Natural killer cell (primary cell): ENCODE data around the gene CIAO2B. TPM values are rescaled to one million over a fixed set of nuclear protein-coding genes. Genes with fewer than 3 reads are reported as not detected.

Experiments used
- ATAC-seq, 3 donors: fragments of 150-1000 bp in 2 of 3; fragments of 200-7000 bp in 1 of 3; cut with Tn5 transposase; 1 replicate in 1 of 3; 2 replicates in 2 of 3; pipeline ENCODE4 v1.10.0; 2021; ENCODE audit warnings: mild to moderate bottlenecking in 2 of 3, moderate library complexity in 2 of 3
- DNase-seq, 2 donors: peaks; one replicate each; pipeline versions ENCODE4 v3.0.0 to v3.0.0-alpha.2; 2013 to 2021; ENCODE audit warnings: mixed read lengths in 1 of 2
- H3K27ac ChIP-seq: one replicate; pipeline ENCODE4 v1.5.1; 2013; ENCODE audit warnings: mild to moderate bottlenecking, low read length
- H3K27me3 ChIP-seq: one replicate; pipeline ENCODE4 v1.6.1; 2013; ENCODE audit warnings: low read length; ENCODE audit not compliant: control insufficient read depth, insufficient read depth
- H3K36me3 ChIP-seq: one replicate; pipeline ENCODE4 v1.6.1; 2013; ENCODE audit warnings: low read length; ENCODE audit not compliant: control insufficient read depth, insufficient read depth
- H3K4me1 ChIP-seq: one replicate; pipeline ENCODE4 v1.6.1; 2013; ENCODE audit warnings: low read length; ENCODE audit not compliant: control insufficient read depth, insufficient read depth
- H3K4me3 ChIP-seq: one replicate; pipeline ENCODE4 v1.5.1; 2013; ENCODE audit warnings: low read length
- H3K9me3 ChIP-seq: one replicate; pipeline ENCODE4 v1.6.1; 2013; ENCODE audit warnings: low read length; ENCODE audit not compliant: control insufficient read depth, insufficient read depth
- H3K27ac Mint-ChIP-seq, 2 donors: one replicate each; pipeline ENCODE4 v1.8.0; 2022; ENCODE audit warnings: mild to moderate bottlenecking in 2 of 2, mixed read lengths in 2 of 2, moderate library complexity in 1 of 2
- H3K27me3 Mint-ChIP-seq, 2 donors: one replicate each; pipeline ENCODE4 v1.8.0; 2022; ENCODE audit warnings: low read depth in 2 of 2, mixed read lengths in 2 of 2
- H3K36me3 Mint-ChIP-seq: one replicate; pipeline ENCODE4 v1.8.0; 2022; ENCODE audit warnings: mixed read lengths
- H3K4me1 Mint-ChIP-seq, 2 donors: one replicate each; pipeline ENCODE4 v1.8.0; 2022; ENCODE audit warnings: mixed read lengths in 2 of 2
- H3K4me3 Mint-ChIP-seq: one replicate; pipeline ENCODE4 v1.8.0; 2022; ENCODE audit warnings: mild to moderate bottlenecking, moderate library complexity, mixed read lengths
- H3K9me3 Mint-ChIP-seq, 2 donors: one replicate each; pipeline ENCODE4 v1.8.0; 2022; ENCODE audit warnings: mixed read lengths in 2 of 2
- CTCF ChIP-seq: fragments of 200-600 bp; IDR thresholded peaks from one replicate; pipeline ENCODE4 v1.8.0; 2022; ENCODE audit warnings: antibody characterized with exemption
- WGBS: methylation state at CpG from one replicate; pipeline ENCODE4 v1.1.7; 2013; ENCODE audit warnings: missing lambda C conversion rate; ENCODE audit not compliant: insufficient coverage; 5-methylcytosine and 5-hydroxymethylcytosine counted together
- intact Hi-C: fragments of 100-400 bp; cut with micrococcal nuclease; formaldehyde crosslinking; loops from one replicate; pipeline ENCODE4 v1.14.2; 2022
- total RNA-seq, 4 donors: library from RNA; stranded (reverse); fragments of 120-200 nt in 1 of 4; gene quantifications; one replicate each; pipeline versions ENCODE4 v1.2.3 to v1.2.4, GENCODE V29; 2013 to 2022

The CIAO2B gene
- total RNA-seq, 3 donors from 2014 or later (not counting 1 experiment from before 2014, with no cell fraction given): 57.2 to 62.8 (median 60.0) TPM

- no peaks in the 10 kb centered on the region for H3K36me3 Mint-ChIP-seq
- intact Hi-C loops: loop anchor here (2.0 kb wide), 1 partner anchor 34 kb away; no protein-coding TSS in a partner anchor
- peak overlapping the region in 1 of 2 donors; percentile 18 for H3K27ac Mint-ChIP-seq
- Histone ChIP-seq H3K36me3 (peaks cover 2% of the 10 kb centered on the region), H3K4me1 (peaks cover 31% of the 10 kb centered on the region), H3K4me3 (no peak overlapping the region), H3K9me3 (no peaks in the 10 kb centered on the region), H3K27ac (no peak overlapping the region), H3K27me3 (peaks cover 16% of the 10 kb centered on the region)
- WGBS: 90% methylated on average over 10 of the region's 10 CpGs
- TF ChIP-seq CTCF: peak; percentile 15
- H3K4me1 Mint-ChIP-seq: peaks cover 23 to 32% of the 10 kb centered on the region in 2 donors
- H3K27me3 Mint-ChIP-seq: peaks cover 3 to 12% of the 10 kb centered on the region in 2 donors
- peak in 1 of 3 donors; percentile 19 for ATAC-seq
- DNase-seq: peak in 1 of 2 donors; percentile 50
- no peak overlapping the region for H3K4me3 Mint-ChIP-seq
- no peaks in the 10 kb centered on the region for H3K9me3 Mint-ChIP-seq
Observed at GRCh38 chr16:66928702-66929388, 5.4 kb downstream of the CIAO2B start.

- Histone ChIP-seq H3K4me1 (peaks cover 24% of the 10 kb centered on the region), H3K9me3 (no peaks in the 10 kb centered on the region), H3K36me3 (peaks cover 2% of the 10 kb centered on the region), H3K27ac (no peak overlapping the region), H3K4me3 (no peak overlapping the region), H3K27me3 (peaks cover 17% of the 10 kb centered on the region)
- no peak overlapping the region for H3K4me3 Mint-ChIP-seq
- H3K27me3 Mint-ChIP-seq: peaks cover 10 to 20% of the 10 kb centered on the region in 2 donors
- peak overlapping the region; percentile 18 to 37 for H3K27ac Mint-ChIP-seq
- no peaks in the 10 kb centered on the region for H3K36me3 Mint-ChIP-seq
- H3K9me3 Mint-ChIP-seq: no peaks in the 10 kb centered on the region
- WGBS: 86% methylated on average over 8 of the region's 8 CpGs
- intact Hi-C loops: loop anchor here (2.0 kb wide), 1 partner anchor 33 kb away; no protein-coding TSS in a partner anchor
- DNase-seq (no peak), ATAC-seq (no peak)
- H3K4me1 Mint-ChIP-seq: peaks cover 16 to 28% of the 10 kb centered on the region in 2 donors
- no peak for TF ChIP-seq CTCF
Observed at GRCh38 chr16:66927918-66928649, 6.1 kb downstream of the CIAO2B start.

- Mint-ChIP-seq H3K4me1 (peaks cover 5 to 18% of the 10 kb centered on the region in 2 donors), H3K9me3 (no peaks in the 10 kb centered on the region), H3K27me3 (peaks cover 10 to 22% of the 10 kb centered on the region in 2 donors), H3K27ac (no peak overlapping the region), H3K4me3 (no peak overlapping the region), H3K36me3 (no peaks in the 10 kb centered on the region)
- Histone ChIP-seq H3K27ac (no peak overlapping the region), H3K9me3 (no peaks in the 10 kb centered on the region), H3K4me1 (peaks cover 13% of the 10 kb centered on the region), H3K4me3 (no peak overlapping the region), H3K36me3 (no peaks in the 10 kb centered on the region), H3K27me3 (peaks cover 17% of the 10 kb centered on the region)
- intact Hi-C loops: no loop called here
- WGBS: 73% methylated on average over 2 of the region's 3 CpGs
- TF ChIP-seq CTCF: no peak
- ATAC-seq (no peak), DNase-seq (no peak)
Observed at GRCh38 chr16:66926961-66927436, 7.2 kb downstream of the CIAO2B start.
